ENCODE measurements around the gene WNT8B. TPM values are rescaled to one million over a fixed set of nuclear protein-coding genes. Genes with fewer than 3 reads are reported as not detected.

WNT8B gene
- total and polyA plus RNA-seq, 8 donors = 0.08 to 0.59 (median 0.27) TPM

DNA sequence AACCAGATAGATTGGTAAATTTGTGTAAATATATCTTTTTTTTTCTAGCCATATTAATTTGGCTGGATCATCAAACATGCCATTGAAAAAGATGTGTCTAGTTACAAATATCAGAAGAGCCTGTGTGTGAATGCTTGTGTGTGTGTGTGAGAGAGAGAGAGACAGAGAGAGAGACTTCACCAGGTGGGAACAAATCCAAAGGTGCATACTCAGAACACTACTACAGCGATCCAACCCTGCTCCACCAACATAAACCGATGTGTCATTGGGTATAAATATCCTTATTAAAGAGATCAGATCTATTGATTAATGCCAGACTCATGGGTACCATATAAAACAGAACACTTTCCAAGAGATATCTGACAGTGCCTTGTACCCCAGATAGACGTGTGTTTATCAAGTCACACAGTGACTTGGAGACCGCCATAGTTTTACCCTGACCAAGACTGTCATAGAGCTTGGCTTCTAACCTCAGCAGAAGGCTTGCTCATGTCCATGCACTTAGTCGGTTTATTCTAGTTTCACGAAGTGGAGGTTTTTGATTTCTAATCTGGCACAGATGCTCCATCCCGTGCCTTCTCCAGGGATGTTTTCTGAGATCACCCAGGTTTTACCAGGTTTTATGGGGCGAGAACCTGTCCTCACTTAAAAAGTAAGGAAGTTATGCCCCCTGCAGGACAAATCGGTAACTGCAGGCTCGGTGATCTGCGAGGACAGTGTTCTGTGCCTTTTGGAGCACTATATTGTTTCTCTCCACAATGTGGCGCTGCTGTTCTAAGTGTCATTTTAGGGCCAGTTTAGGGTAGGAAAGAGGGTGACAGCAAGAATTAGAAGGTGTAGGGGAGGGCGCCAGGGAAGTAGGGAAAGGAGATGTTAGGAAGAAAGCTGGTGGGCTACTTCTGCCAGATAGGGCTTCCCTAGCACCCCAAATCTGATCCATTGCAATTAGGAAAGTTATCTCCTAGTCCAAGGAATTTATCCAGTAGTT, 29.3 kb upstream of the WNT8B start:
- Histone ChIP-seq H3K27me3 (peaks cover 0 to 5% (median 0%) of the 10 kb centered on the region in 4 donors), H3K36me3 (no peaks in the 10 kb centered on the region), H3K27ac (no peak overlapping the region), H3K4me3 (no peak overlapping the region), H3K4me1 (no peaks in the 10 kb centered on the region), H3K9me3 (no peaks in the 10 kb centered on the region)
- DNase-seq (peak; percentile 85 to 98 (median 94)), FAIRE-seq (peak; percentile 84), ATAC-seq (peak; percentile 95 to 100 (median 98))
- 21 to 23% methylated on average over 13 of the region's 13 CpGs for WGBS, 2 donors
- TF ChIP-seq, protein P1, sequence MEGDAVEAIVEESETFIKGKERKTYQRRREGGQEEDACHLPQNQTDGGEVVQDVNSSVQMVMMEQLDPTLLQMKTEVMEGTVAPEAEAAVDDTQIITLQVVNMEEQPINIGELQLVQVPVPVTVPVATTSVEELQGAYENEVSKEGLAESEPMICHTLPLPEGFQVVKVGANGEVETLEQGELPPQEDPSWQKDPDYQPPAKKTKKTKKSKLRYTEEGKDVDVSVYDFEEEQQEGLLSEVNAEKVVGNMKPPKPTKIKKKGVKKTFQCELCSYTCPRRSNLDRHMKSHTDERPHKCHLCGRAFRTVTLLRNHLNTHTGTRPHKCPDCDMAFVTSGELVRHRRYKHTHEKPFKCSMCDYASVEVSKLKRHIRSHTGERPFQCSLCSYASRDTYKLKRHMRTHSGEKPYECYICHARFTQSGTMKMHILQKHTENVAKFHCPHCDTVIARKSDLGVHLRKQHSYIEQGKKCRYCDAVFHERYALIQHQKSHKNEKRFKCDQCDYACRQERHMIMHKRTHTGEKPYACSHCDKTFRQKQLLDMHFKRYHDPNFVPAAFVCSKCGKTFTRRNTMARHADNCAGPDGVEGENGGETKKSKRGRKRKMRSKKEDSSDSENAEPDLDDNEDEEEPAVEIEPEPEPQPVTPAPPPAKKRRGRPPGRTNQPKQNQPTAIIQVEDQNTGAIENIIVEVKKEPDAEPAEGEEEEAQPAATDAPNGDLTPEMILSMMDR (IDR thresholded peaks at IDR 0.05) = peak; percentile 95 to 99 (median 98)
- intact Hi-C loops (cut with DNase I) = loop anchor here (2.0 to 10.0 kb wide), 3 partner anchors 86 to 95 kb away; partner anchors contain the start of gene SCD (in 2 of the 3)

DNA sequence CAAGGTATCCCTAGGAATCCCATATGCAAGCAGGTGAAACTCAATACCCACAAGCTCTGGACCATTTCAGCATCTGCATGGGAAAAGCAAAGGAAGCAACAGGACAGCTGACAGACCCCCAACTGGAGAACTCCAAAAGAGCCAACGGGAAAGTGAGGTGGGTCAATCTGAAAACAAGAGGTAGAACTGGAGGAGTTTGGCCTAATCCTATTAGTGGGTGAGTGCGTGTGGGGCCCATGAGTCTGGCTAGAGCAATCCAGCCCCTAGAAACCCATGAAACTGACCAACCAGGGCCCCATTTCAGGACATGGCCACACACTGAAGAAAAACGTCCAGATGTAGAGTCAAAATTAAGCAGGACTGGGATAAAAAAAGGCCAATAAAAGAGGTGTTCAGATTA, 26.6 kb upstream of the WNT8B start:
- no peak for DNase-seq
- Histone ChIP-seq H3K4me1 (no peaks in the 10 kb centered on the region), H3K4me3 (no peak overlapping the region), H3K27ac (no peak overlapping the region), H3K9me3 (no peaks in the 10 kb centered on the region), H3K27me3 (no peaks in the 10 kb centered on the region), H3K36me3 (no peaks in the 10 kb centered on the region)
- ATAC-seq = no peak
- 61 to 66% methylated on average over 3 of the region's 3 CpGs for WGBS, 2 donors
- TF ChIP-seq, protein P1 (IDR thresholded peaks at IDR 0.05) = no peak
- intact Hi-C loops (cut with DNase I) = loop anchor here in 2 of 3 donors (5.0 to 10.0 kb wide), 2 partner anchors 71 to 91 kb away; partner anchors contain the start of gene SCD (in 1 of the 2)
- no peak for FAIRE-seq

DNA sequence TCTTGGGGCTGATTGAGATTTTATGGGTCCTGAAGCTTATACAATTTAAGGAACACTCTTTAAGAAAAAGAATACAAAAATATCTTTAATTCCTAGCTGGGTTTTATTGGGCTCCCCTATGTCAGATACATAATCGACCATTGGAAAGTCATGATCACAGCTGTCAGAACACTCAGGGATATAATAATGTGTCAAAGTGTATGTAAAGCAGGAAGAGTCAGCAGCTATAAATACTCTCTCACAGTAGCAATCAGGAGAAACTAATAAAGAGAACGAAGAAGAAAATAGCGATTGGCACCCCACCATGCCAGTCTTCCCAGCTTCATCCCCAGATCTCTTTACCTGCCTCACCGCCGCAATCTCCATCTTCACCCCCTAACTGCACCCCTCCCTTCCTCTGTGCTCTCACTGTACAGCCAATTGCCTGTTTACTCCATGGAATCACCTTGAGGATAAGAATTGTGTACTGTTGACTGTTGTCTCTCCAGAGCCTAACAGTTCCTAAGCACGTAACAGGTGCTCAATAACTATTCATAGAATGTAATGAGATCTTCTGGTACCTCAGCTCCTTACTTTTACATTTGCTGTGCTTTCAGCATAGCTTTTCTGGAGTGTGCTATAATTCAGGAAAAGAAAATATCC, 24.0 kb upstream of the WNT8B start:
- no peak overlapping the region for H3K27ac ChIP-seq
- intact Hi-C loops (cut with DNase I) = loop anchor here in 2 of 3 donors (5.0 to 10.0 kb wide), 2 partner anchors 69 to 94 kb away; partner anchors contain the start of gene SCD (in 1 of the 2)
- no peak overlapping the region for H3K4me3 ChIP-seq
- no peaks in the 10 kb centered on the region for H3K27me3 ChIP-seq
- TF ChIP-seq, protein P1 (IDR thresholded peaks at IDR 0.05) = no peak
- 83 to 85% methylated on average over 6 of the region's 6 CpGs for WGBS, 2 donors
- DNase-seq = no peak
- H3K4me1 ChIP-seq = no peaks in the 10 kb centered on the region
- no peaks in the 10 kb centered on the region for H3K9me3 ChIP-seq
- no peak for ATAC-seq
- FAIRE-seq = no peak
- no peaks in the 10 kb centered on the region for H3K36me3 ChIP-seq

DNA sequence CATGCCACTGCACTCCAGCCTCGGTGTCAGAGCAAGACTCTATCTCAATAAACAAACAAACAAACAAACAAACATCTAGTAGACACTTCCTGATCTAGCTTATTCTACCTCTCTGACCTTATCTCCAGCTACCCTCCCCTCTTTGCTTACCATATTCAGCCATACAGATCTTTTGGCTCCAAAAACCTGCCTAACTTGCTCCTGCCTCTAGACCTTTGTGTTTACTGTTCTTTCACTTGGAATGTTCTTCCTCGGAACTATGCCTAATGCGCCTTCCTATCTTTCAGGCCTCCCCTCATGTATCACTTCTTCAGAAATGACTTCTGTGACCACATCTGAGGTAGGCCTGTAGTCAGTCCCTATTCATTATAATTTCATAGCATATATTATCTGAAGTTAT, 20.3 kb upstream of the WNT8B start:
- FAIRE-seq = no peak
- no peak overlapping the region for H3K27ac ChIP-seq

More for the DNA sequence above, 20.3 kb upstream of the WNT8B start:
- TF ChIP-seq, protein P1 (IDR thresholded peaks at IDR 0.05) = no peak
- DNase-seq = no peak
- no peaks in the 10 kb centered on the region for H3K9me3 ChIP-seq
- no peak overlapping the region for H3K4me3 ChIP-seq
- whole genome bisulfite sequencing, 2 donors = 26 to 34% methylated on average over 3 of the region's 3 CpGs
- H3K27me3 ChIP-seq = no peaks in the 10 kb centered on the region
- intact Hi-C loops (cut with DNase I) = loop anchor here in 1 of 3 donors (10.0 kb wide), 1 partner anchor 72 kb away; the partner anchor contains the start of gene SEC31B
- ATAC-seq = peak in 2 of 4 donors; percentile 50 to 54
- H3K4me1 ChIP-seq = no peaks in the 10 kb centered on the region
- no peaks in the 10 kb centered on the region for H3K36me3 ChIP-seq
